ENCODE measurements around the gene YY1. TPM values are rescaled to one million over a fixed set of nuclear protein-coding genes. Genes with fewer than 3 reads are reported as not detected.

The YY1 gene
- total RNA-seq, 1 donor from 2014 or later: 87.5 TPM

DNA sequence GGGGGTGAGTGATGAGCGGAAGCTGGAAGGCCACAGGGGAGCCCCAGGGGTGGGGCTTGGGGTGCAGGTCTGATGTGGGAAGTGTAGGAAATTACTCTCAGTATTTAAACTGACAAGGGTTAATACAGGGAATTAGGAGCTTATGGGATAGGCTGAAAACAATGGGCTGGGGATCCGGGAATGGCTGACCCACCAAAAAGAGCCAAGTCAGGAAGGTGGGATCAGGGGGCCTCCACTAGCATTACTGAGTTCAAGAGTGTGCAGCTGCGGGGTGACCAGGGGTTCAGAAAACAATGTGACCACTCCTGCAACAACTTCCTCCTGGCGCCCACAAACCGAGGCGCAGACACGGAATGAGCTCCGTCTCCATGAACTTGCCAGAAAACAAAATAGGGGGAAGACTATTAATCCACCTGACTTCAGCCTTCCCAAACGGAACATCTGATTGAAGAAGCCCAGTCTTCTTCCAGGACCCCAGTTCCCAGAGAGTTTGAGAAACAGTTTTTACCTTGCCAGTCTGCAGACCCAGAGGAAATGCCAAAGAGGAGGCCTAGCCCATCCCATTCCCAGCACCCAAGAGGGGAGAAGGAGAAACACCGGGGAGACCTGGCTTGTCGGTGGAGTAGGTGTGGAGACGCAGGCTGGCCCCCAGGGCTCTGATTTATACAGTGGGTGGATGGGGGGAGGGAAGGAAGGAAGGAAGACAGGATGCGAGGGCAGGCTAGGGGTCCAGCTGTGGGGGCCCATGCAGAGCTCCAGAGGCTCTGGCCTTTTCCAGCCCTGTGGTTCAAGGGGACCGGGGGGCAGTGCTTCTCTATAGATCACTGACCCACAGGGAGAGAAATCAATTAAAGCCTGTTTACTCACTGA is 16.5 kb upstream of the YY1 start:
- TF ChIP-seq EZH2 (IDR thresholded peaks at IDR 0.05; ENCODE audit: insufficient read depth, low read length) (no peak), CTCF (IDR thresholded peaks at IDR 0.05; ENCODE audit: insufficient read depth, low read depth, low read length) (no peak)
- peaks cover 23% of the 10 kb centered on the region for H3K4me1 ChIP-seq (ENCODE audit: insufficient read depth, low read length)
- Mint-ChIP-seq H3K27me3 (ENCODE audit: low read depth, unreplicated experiment) (no peaks in the 10 kb centered on the region), H3K4me3 (ENCODE audit: unreplicated experiment) (no peak overlapping the region), H3K27ac (ENCODE audit: unreplicated experiment) (no peak overlapping the region), H3K9me3 (ENCODE audit: unreplicated experiment) (no peaks in the 10 kb centered on the region), H3K36me3 (ENCODE audit: low read depth, unreplicated experiment) (peaks cover 3% of the 10 kb centered on the region), H3K4me1 (ENCODE audit: low read depth, unreplicated experiment) (peaks cover 6% of the 10 kb centered on the region)
- H3K9ac ChIP-seq (ENCODE audit: low read length): peak overlapping the region; percentile 79
- H3K9me3 ChIP-seq (ENCODE audit: insufficient read depth, low read depth, low read length): no peaks in the 10 kb centered on the region
- peak overlapping the region; percentile 67 for H3K4me3 ChIP-seq (ENCODE audit: insufficient read depth, low read depth, low read length)
- peaks cover 28% of the 10 kb centered on the region for H3K79me2 ChIP-seq (ENCODE audit: insufficient read depth, low read length)
- no peak for FAIRE-seq
- H2AFZ ChIP-seq (ENCODE audit: low read depth, low read length): peak overlapping the region; percentile 93
- peak overlapping the region; percentile 98 for H3K4me2 ChIP-seq (ENCODE audit: low read length)
- DNase-seq (ENCODE audit: low read depth): no peak
- H3K27me3 ChIP-seq (ENCODE audit: insufficient read depth, low read length): no peaks in the 10 kb centered on the region
- no peak overlapping the region for H3K27ac ChIP-seq (ENCODE audit: low read depth, low read length)
- H4K20me1 ChIP-seq (ENCODE audit: insufficient read depth, low read length): peaks cover 22% of the 10 kb centered on the region
- no peaks in the 10 kb centered on the region for H3K36me3 ChIP-seq (ENCODE audit: insufficient read depth, low read length)

DNA sequence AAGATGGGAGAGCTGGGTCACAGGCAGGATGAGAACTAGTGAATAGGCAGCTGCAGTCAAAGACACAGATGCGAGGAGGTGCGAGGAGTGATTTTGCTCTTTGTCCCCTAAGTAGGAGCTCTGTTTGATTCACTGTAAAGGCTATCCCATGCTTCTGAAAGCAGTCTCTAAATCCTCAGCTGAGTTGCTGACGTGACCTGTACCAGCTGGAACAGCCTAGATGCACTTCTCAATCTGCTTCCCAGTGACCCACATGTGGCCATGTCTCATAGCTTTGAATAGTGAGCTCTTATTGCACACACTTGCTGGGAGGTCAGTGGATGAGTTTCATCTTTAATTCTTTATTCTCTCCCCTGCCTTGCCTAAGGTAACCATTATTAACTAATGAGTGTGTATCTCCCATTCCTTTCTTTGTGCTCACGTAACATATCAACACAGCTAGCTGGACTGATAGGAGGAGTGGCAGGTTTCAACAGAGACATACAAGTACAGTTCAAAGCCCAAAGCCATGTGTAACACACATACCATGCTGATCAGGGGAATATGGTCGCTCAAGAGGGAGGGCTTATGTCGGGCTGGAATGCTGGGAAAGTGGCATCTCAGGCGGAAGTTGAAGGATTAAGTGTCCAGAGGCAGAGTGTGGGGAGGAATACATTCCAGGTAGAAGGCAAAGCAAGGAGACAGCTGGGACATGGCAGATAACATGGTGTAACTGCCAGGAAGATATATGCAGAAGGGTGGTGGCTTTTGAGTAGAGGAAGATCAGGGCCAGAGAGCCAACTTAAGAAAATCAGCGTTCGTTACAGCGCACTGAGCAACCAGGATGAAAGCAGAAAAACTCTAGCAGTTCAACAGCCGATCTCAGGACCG is 15.4 kb upstream of the YY1 start:
- H3K4me2 ChIP-seq (ENCODE audit: low read length): peak overlapping the region; percentile 98
- peaks cover 6% of the 10 kb centered on the region for H3K4me1 Mint-ChIP-seq (ENCODE audit: low read depth, unreplicated experiment)
- H3K27me3 Mint-ChIP-seq (ENCODE audit: low read depth, unreplicated experiment): no peaks in the 10 kb centered on the region
- no peak overlapping the region for H2AFZ ChIP-seq (ENCODE audit: low read depth, low read length)
- TF ChIP-seq EZH2 (IDR thresholded peaks at IDR 0.05; ENCODE audit: insufficient read depth, low read length) (no peak), CTCF (IDR thresholded peaks at IDR 0.05; ENCODE audit: insufficient read depth, low read depth, low read length) (no peak)
- FAIRE-seq: no peak
- H3K9ac ChIP-seq (ENCODE audit: low read length): no peak overlapping the region
- no peaks in the 10 kb centered on the region for H3K9me3 ChIP-seq (ENCODE audit: insufficient read depth, low read depth, low read length)
- no peak overlapping the region for H3K27ac ChIP-seq (ENCODE audit: low read depth, low read length)
- no peaks in the 10 kb centered on the region for H3K36me3 ChIP-seq (ENCODE audit: insufficient read depth, low read length)
- peaks cover 23% of the 10 kb centered on the region for H3K4me1 ChIP-seq (ENCODE audit: insufficient read depth, low read length)
- peak overlapping the region; percentile 84 for H3K27ac Mint-ChIP-seq (ENCODE audit: unreplicated experiment)
- H3K27me3 ChIP-seq (ENCODE audit: insufficient read depth, low read length): no peaks in the 10 kb centered on the region
- H3K9me3 Mint-ChIP-seq (ENCODE audit: unreplicated experiment): no peaks in the 10 kb centered on the region
- H3K79me2 ChIP-seq (ENCODE audit: insufficient read depth, low read length): peaks cover 37% of the 10 kb centered on the region
- no peak overlapping the region for H3K4me3 ChIP-seq (ENCODE audit: insufficient read depth, low read depth, low read length)
- DNase-seq (ENCODE audit: low read depth): no peak
- H3K36me3 Mint-ChIP-seq (ENCODE audit: low read depth, unreplicated experiment): peaks cover 3% of the 10 kb centered on the region
- peak overlapping the region; percentile 0 for H3K4me3 Mint-ChIP-seq (ENCODE audit: unreplicated experiment)
- peaks cover 27% of the 10 kb centered on the region for H4K20me1 ChIP-seq (ENCODE audit: insufficient read depth, low read length)

Data from astrocyte (in vitro differentiated cells and primary cell).